Activated T-helper 1 cell treated with Interleukin-2 at 50 U/mL for 16 hours (primary cell): ENCODE results near the gene FBRSL1.
"Not testable (repeated sequence)": the region's sequence is repeated elsewhere in the genome, so short reads cannot be mapped to it uniquely, and the experiment has no call there.

ENCODE experiments used
- DNase-seq: peaks from one replicate; pipeline ENCODE4 v3.0.0-alpha.2; 2020; ENCODE audit warnings: low read depth

FBRSL1 gene

DNA sequence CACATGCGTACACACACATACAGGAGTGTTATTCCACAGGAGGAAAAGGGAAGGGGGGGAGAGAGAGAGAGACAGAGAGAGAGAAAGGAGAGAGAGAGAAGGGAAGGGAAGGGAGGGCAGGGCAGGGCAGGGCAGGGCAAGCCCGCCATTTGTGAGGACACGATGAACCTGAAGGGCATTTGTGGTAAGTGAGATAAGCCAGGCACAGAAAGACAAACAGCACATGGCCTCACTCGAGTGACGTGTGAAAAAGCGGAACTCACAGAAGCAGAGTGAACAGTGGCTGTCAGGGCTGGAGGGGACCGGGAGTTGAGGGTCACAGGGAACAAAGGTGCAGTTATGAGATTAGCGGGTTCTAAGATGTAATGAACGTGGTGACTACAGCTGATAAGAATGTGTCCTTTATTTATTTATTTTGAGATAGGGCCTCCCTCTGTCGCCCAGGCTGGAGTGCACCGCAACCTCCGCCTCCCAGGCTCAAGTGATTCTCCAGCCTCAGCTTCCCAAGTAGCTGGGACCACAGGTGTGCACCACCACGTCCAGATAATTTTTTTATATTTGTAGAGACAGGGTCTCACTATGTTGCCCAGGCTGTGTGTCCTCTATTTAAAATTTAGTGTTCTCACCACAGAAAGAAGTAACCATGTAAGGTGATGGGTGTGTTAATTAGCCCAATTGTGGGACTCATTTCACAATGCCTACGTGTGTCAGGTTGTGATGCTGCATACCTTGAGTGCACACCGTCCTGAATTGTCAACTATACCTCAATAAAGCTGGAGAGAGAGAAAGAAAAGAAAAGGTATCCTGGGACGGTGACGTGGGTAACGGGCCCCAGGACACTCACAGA lies 18.7 kb upstream of the FBRSL1 start:
- no peak for DNase-seq

- DNase-seq = no peak
Measured at GRCh38 chr12:132471858-132472255, 18.1 kb upstream of the FBRSL1 start.

DNA sequence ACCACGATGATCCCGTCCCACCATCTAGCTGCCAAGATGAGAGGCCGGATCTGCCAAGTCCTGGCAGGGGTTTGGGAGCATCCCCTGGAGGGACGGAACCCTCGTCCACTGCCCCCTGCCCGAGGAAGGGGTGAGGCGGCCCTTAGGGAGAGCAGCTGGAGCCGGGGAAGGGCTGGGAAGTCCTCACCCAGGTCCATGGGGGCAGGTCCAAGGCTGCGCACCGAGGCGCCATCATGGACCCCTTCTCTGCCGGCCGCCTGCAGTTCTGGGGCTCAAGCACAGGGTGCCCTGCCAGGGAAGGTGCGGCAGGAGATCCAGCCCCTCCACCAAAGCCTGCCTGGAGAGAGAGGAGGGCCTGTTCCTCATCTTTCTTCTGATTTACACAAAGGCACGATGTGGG lies 17.6 kb upstream of the FBRSL1 start:
- DNase-seq = no peak

- DNase-seq = no peak
Measured at GRCh38 chr12:132474237-132474741, 15.7 kb upstream of the FBRSL1 start.

- not testable (repeated sequence) for DNase-seq
Measured at GRCh38 chr12:132474799-132475303, 15.1 kb upstream of the FBRSL1 start.

DNA sequence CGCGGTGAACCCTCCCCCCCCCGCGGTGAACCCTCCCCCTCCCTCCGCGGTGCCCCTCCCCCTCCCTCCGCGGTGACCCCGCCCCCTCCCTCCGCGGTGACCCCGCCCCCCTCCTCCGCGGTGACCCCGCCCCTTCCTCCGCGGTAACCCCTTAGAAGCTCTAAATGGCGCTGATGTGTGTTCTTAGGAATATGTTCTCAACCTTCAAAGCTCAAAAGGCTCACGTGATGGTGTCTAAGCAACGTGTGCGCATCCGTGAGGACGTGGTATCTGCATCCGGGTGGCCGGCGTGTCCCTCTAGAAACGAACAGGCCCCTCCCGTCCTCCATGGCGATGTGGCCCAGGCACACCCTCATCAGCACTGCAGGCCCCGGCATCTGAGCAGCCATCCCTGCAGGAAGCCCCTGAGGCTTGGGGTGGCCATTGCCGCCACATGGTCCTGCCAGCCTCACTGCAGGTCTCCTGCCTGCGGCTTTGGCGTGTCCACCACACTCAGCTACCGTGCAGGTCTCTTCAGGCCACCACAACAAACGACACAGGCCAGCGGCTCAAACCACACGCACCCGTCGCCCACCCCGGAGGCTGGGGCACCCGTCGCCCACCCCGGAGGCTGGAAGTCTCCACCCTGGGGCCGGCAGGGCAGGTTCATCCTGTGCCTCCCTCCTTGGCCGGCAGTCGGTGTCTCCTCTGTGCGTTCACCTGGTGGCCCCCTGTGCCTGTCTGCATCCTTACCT lies 14.5 kb upstream of the FBRSL1 start:
- DNase-seq = no peak

GRCh38 chr12:132476038-132476414 lies 13.9 kb upstream of the FBRSL1 start:
- DNase-seq = no peak

DNA sequence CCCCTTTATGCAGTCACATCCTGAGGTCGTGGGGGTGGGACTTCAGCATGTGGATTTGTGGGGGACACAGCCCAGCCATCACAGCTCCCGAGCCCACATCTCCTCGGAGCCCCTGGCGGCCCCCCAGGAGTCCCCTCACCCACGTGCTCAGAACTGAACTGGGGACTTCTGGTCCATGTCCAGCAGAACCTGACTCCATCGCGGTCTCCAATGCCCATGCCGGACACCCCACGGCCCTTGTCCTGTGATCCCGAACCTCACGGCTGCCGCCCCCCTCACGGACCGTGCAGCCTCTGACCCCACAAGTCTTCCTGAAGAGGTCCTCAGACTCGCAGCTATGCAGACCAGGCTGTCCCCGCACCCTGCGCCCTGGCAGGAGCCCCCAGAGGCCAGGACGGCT lies 13.5 kb upstream of the FBRSL1 start:
- no peak for DNase-seq

DNA sequence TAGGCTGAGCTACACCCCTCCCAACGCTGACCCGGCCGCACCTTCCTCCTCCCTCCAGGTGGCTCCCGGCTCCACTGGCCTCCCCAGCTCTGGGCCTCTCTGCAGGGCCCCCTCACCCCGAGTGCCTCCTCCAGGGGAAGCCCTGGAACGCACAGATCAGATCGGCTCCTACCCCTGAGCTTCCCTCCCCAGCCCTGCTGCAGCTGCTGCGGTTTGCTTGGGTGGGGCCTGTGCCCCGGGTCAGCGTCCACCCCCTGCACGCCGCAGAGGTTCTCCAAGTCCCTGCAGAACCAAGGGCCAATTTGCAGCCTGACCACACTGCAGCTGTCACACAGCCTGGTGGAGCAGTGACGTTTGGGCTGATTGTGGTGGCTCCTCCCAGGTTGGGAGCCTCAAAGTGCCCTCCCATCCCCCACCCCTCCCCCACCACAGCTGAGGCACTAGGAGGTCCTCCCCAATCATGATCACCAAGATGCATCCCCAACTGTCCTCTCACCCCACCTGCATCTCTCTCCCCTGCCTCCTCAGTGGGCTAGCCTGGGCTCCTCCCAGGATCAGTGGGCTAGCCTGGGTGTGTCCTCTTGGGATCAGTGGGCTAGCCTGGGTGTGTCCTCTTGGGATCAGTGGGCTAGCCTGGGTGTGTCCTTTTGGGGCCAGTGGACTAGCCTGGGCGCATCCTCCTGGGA lies 12.8 kb upstream of the FBRSL1 start:
- DNase-seq = no peak

DNA sequence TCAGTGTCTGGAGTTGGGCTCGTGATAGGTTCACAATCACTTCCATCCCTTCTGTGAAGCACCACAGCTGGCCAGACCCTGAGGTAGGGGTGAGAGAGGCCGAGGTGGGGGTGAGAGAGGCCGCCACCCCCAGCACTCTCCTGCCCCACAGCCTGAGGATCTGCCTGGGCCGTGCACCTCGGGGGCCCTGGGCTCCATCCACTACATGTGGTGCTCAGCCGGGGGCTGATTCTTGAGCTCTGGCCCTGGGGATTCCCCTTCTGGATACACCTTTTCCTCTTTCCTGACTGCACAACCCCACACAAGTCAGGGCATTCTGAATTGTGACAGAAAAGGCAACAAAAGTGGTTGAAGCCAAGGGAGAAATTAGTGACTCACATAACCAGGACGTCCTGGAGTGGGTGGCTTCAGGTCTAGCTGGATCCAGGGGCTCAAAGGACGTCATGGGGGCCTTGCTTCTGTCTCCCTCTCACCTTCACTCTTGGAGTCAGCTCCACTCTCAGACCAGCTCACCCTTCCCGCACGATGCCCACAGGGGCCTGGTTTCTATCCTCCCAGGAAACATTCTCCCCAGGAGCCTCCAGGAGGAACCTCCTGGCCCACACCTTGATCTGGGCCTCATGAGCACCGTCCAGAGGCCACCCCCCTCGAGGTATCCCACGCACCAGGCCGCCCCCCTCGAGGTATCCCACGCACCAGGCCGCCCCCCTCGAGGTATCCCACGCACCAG lies 12.1 kb upstream of the FBRSL1 start:
- no peak for DNase-seq

DNA sequence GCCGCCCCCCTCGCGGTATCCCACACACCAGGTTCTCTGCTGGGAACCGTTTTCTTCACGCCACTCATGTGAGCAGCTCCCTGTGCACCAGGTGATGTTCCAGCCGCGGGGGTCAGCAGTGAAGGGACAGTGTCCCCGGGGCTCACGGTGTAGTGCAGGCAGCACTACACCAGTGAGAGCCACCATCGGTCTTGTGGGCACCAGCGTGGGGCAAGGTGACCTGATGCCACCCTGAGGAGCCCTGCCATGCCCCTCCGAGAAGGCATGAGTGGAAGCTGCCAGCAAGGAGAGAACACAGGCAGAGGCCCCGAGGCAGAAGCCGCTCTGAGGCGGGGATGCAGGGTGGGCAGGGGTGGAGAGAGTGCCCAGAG lies 11.5 kb upstream of the FBRSL1 start:
- no peak for DNase-seq

DNA sequence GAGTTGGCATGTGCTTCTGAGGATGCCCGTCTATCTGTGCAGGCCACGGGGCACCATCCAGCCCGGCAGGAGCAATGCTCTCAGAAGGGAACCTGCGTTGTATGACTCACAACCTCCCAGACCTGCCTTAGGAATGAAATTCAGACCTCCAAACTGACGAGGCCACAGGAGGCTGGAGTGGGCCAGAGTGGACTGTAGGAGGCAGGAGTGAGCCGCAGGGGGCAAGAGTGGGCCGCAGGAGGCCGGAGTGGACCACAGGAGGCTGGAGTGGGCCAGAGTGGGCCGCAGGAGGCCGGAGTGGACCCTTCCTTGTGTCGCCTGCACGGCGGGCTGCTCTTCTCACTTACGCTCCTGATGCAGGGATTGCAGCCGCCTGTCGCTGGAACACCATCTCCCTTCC lies 11.1 kb upstream of the FBRSL1 start:
- no peak for DNase-seq

GRCh38 chr12:132479291-132479690 lies 10.7 kb upstream of the FBRSL1 start:
- no peak for DNase-seq

DNA sequence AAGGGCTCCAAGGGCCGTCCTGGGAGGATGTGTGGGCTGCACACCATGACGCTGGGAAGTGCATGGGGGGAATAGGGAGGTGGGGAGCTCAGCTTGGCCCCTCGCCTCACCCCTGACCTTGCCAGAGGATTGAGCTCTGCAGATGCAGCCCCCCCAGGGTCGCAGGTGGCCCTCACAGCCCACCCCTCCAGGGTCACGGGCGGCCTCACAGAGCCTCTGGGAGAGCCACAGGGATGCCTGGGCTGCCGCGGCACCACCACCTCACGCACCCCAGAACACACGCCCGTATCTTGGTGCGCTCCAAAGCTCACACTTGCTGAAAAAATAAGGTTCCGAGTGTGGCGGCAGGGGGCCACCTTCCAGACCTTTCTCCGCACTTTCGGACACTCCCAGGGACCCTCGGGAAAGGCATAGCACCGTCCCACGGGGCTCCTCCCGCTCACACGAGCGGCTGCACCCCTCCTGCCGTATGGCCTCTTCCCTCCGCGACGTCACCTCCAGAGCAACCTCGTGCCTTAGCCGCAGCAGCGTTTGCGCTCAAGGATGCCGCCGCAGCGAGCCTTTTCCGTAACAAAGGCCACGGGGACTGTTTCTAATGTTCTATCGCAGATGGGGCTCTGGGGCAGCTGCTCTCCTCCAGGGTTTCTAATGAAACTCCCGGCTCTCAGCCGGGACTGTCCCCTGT lies 9.9 kb upstream of the FBRSL1 start:
- no peak for DNase-seq

DNA sequence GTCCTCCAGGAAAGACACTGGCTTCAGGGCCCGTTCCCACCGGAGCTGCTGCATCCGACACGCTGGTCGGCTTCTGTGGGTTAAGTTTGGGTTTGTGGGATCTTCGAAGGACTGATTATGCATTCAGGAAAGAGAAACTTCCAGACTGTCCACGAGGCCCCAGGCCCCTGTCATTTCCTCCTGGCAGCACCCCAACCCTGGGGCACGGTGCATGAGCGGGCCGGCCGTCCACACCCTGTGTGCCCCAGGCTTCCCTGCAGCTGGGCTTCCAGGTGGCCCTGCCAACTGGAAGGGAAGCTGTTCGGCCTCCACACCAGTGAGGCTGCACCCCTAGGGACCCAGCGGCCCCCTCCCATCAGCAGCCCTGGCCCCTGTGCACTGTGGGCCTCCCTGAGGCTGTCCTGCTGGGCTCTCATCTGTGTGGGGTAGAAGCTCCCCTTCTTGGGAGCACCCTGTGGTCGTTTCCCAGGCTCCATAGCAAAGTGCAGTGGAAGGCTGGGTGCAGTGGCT lies 9.3 kb upstream of the FBRSL1 start:
- DNase-seq = no peak

DNA sequence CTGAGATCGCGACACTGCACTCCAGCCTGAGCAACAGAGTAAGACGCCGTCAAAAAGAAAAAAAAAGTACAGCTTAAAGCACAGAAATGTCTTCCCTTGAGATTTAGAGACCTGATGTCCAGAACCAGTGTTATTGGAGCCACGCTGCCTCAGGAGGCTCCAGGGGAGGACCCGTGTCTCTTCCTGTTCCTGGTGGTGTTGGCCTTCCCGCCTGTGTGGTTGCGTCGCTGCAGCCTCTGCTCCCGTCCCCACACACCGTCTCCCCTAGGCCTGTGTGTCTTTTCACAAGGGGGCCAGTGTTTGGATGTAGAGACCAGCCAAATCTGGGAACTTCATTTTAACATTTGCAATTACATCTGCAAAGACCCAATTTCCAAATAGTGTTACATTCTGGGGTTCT lies 8.6 kb upstream of the FBRSL1 start:
- DNase-seq = no peak

GRCh38 chr12:132481771-132482745 lies 7.9 kb upstream of the FBRSL1 start:
- DNase-seq = no peak

DNA sequence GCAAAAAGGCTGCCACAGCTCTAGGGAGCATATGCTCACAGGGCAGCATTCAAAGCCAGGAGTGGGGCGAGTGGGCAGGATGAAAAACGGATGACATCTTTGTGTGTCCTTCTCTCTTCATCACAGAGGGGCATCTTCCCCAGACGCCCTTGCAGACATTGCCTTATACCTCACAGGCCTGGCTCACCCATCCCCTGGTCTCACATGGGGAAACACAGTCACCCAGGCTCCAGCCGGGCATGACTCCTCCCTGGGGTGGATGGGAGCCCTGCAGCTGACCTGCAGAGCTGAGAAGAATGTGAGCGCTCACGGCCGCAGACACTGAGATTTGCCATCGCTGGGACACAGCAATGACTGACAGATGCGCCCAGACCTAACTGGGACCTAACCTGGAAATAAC lies 7.2 kb upstream of the FBRSL1 start:
- DNase-seq = no peak

GRCh38 chr12:132483208-132483607 lies 6.7 kb upstream of the FBRSL1 start:
- no peak for DNase-seq

GRCh38 chr12:132483612-132484011 lies 6.3 kb upstream of the FBRSL1 start:
- no peak for DNase-seq
